ENCODE results near the gene SPINDOC. TPM values are rescaled to one million over a fixed set of nuclear protein-coding genes. Genes with fewer than 3 reads are reported as not detected.
"Not testable (repeated sequence)": the region's sequence is repeated elsewhere in the genome, so short reads cannot be mapped to it uniquely, and the experiment has no call there.

The SPINDOC gene
- total and polyA plus RNA-seq, 9 donors: 5.4 to 22.7 (median 15.8) TPM

- intact Hi-C loops (cut with DNase I): no loop called here
- Histone ChIP-seq H3K4me3 (no peak overlapping the region), H3K27ac (no peak overlapping the region), H3K9me3 (no peaks in the 10 kb centered on the region), H3K27me3 (no peaks in the 10 kb centered on the region), H3K36me3 (no peaks in the 10 kb centered on the region), H3K4me1 (ENCODE audit: insufficient read depth) (peaks cover 2% of the 10 kb centered on the region)
- no peak for TF ChIP-seq CTCF (IDR thresholded peaks at IDR 0.05)
- no peak for TF ChIP-seq POLR2A (IDR thresholded peaks at IDR 0.05)
- TF ChIP-seq EP300 (IDR thresholded peaks at IDR 0.05): no peak
- DNase-seq: no peak
- WGBS, 3 donors: 52 to 61% (median 60%) methylated on average over 9 of the region's 9 CpGs
These were observed 7.3 kb upstream of the SPINDOC start for GRCh38 chr11:63805844-63806415.

GRCh38 chr11:63810383-63810782, 2.9 kb upstream of the SPINDOC start:
- not testable (repeated sequence) for H3K9me3 ChIP-seq, H3K27me3 ChIP-seq, H3K27ac ChIP-seq, DNase-seq, H3K4me3 ChIP-seq, H3K36me3 ChIP-seq
- WGBS, 3 donors: 88 to 91% (median 90%) methylated on average over 11 of the region's 11 CpGs
- intact Hi-C loops (cut with DNase I): loop anchor here in 1 of 4 donors (5.0 kb wide), 1 partner anchor 43 kb away; the partner anchor contains the start of gene ZFTA
- peaks cover 11% of the 10 kb centered on the region for H3K4me1 ChIP-seq (ENCODE audit: insufficient read depth)

- peaks cover 9% of the 10 kb centered on the region for H3K4me1 ChIP-seq (ENCODE audit: insufficient read depth)
- no peaks in the 10 kb centered on the region for H3K9me3 ChIP-seq
- no peaks in the 10 kb centered on the region for H3K36me3 ChIP-seq
- no peak overlapping the region for H3K4me3 ChIP-seq
- no peak overlapping the region for H3K27ac ChIP-seq
- TF ChIP-seq POLR2A (IDR thresholded peaks at IDR 0.05): no peak
- no peak for TF ChIP-seq CTCF (IDR thresholded peaks at IDR 0.05)
- no peak for TF ChIP-seq EP300 (IDR thresholded peaks at IDR 0.05)
- intact Hi-C loops (cut with DNase I): loop anchor here in 1 of 4 donors (5.0 kb wide), 1 partner anchor 44 kb away; the partner anchor contains the start of gene ZFTA
- WGBS, 3 donors: 82 to 90% (median 86%) methylated on average over 3 of the region's 3 CpGs
- no peaks in the 10 kb centered on the region for H3K27me3 ChIP-seq
- no peak for DNase-seq
These were observed 1.7 kb upstream of the SPINDOC start for GRCh38 chr11:63811522-63811921.

GRCh38 chr11:63813563-63814382, 517 bp downstream of the SPINDOC start:
- DNase-seq: peak; percentile 44 to 69 (median 63)
- TF ChIP-seq CTCF (IDR thresholded peaks at IDR 0.05): no peak
- TF ChIP-seq POLR2A (IDR thresholded peaks at IDR 0.05): no peak
- no peak for TF ChIP-seq EP300 (IDR thresholded peaks at IDR 0.05)
- H3K27me3 ChIP-seq: no peaks in the 10 kb centered on the region
- 0% methylated on average over 52 to 74 of the region's 74 CpGs for WGBS, 3 donors
- no peaks in the 10 kb centered on the region for H3K36me3 ChIP-seq
- no peaks in the 10 kb centered on the region for H3K9me3 ChIP-seq
- peaks cover 9% of the 10 kb centered on the region for H3K4me1 ChIP-seq (ENCODE audit: insufficient read depth)
- intact Hi-C loops (cut with DNase I): loop anchor here in 2 of 4 donors (2.0 to 5.0 kb wide), 2 partner anchors 45 to 46 kb away; partner anchors contain the start of gene ZFTA (in 2 of the 2)
- H3K4me3 ChIP-seq: peak overlapping the region; percentile 90
- peak overlapping the region; percentile 49 to 64 for H3K27ac ChIP-seq

- Histone ChIP-seq H3K27ac (no peak overlapping the region), H3K36me3 (no peaks in the 10 kb centered on the region), H3K4me1 (ENCODE audit: insufficient read depth) (peaks cover 9% of the 10 kb centered on the region), H3K27me3 (no peaks in the 10 kb centered on the region), H3K9me3 (no peaks in the 10 kb centered on the region), H3K4me3 (peak overlapping the region; percentile 90)
- TF ChIP-seq EP300 (IDR thresholded peaks at IDR 0.05) (no peak), POLR2A (IDR thresholded peaks at IDR 0.05) (no peak)
- intact Hi-C loops (cut with DNase I): loop anchor here in 1 of 4 donors (5.0 kb wide), 1 partner anchor 47 kb away; the partner anchor contains the start of gene ZFTA
- 8 to 10% (median 9%) methylated on average over 7 of the region's 7 CpGs for WGBS, 3 donors
- DNase-seq: no peak
These were observed 1.1 kb downstream of the SPINDOC start for GRCh38 chr11:63814383-63814736.
